CD4-positive, alpha-beta T cell (primary cell): ENCODE results near the gene TOMM7. TPM values are rescaled to one million over a fixed set of nuclear protein-coding genes. Genes with fewer than 3 reads are reported as not detected.

ENCODE experiments used
- ATAC-seq: fragments of 200-7000 bp; cut with Tn5 transposase; one replicate; pipeline ENCODE4 v1.10.0; 2022; ENCODE audit warnings: mild to moderate bottlenecking; ENCODE audit not compliant: poor library complexity
- CTCF ChIA-PET: fragments of 350-600 bp; sonication (Branson Sonifier 250); formaldehyde crosslinking; loops from one replicate; lab custom pipeline; 2021; ENCODE audit warnings: antibody characterized with exemption, inconsistent platforms; lab: Charles Lee
- POLR2A ChIA-PET: fragments of 350-600 bp; sonication (Branson Sonifier 250); formaldehyde crosslinking; loops from one replicate; lab custom pipeline; 2021; ENCODE audit warnings: antibody characterized with exemption, inconsistent platforms; lab: Charles Lee
- DNase-seq, 14 experiments: peaks; one replicate each; pipeline ENCODE4 v3.0.0-alpha.2; 2013 to 2020; ENCODE audit warnings: mixed read lengths in 2 of 14
- H3K27ac ChIP-seq, 2 donors: one replicate each; pipeline versions ENCODE4 v1.5.1 to v1.7.0; 2013; ENCODE audit warnings: low read length in 2 of 2, low read depth in 1 of 2, mild to moderate bottlenecking in 1 of 2
- H3K27me3 ChIP-seq, 2 experiments: 1 replicate in 1 of 2; 2 replicates in 1 of 2; pipeline versions ENCODE4 v1.6.1 to v1.7.0; 2013; ENCODE audit warnings: low read length in 2 of 2, control low read depth in 1 of 2, mild to moderate bottlenecking in 1 of 2, moderate library complexity in 1 of 2; ENCODE audit not compliant: insufficient read depth in 2 of 2, control insufficient read depth in 1 of 2
- H3K36me3 ChIP-seq: one replicate; pipeline ENCODE4 v1.6.1; 2013; ENCODE audit warnings: low read length, control low read depth; ENCODE audit not compliant: insufficient read depth
- H3K4me1 ChIP-seq: one replicate; pipeline ENCODE4 v1.6.1; 2013; ENCODE audit warnings: low read length, control low read depth; ENCODE audit not compliant: insufficient read depth
- H3K4me3 ChIP-seq: one replicate; pipeline ENCODE4 v1.5.1; 2013; ENCODE audit warnings: mild to moderate bottlenecking, low read length, moderate library complexity
- H3K9me3 ChIP-seq, 2 experiments: 1 replicate in 1 of 2; 2 replicates in 1 of 2; pipeline versions ENCODE4 v1.6.1 to v1.7.0; 2013; ENCODE audit warnings: low read length in 2 of 2, mild to moderate bottlenecking in 2 of 2, control low read depth in 1 of 2, moderate library complexity in 1 of 2; ENCODE audit not compliant: control insufficient read depth in 1 of 2, insufficient read depth in 1 of 2
- H3K27ac Mint-ChIP-seq: one replicate; pipeline ENCODE4 v1.8.0; 2020; ENCODE audit warnings: mixed read lengths
- H3K27me3 Mint-ChIP-seq: one replicate; pipeline ENCODE4 v1.8.0; 2021; ENCODE audit warnings: mixed read lengths
- H3K36me3 Mint-ChIP-seq: one replicate; pipeline ENCODE4 v1.8.0; 2021; ENCODE audit warnings: low read depth, mixed read lengths
- H3K4me1 Mint-ChIP-seq: one replicate; pipeline ENCODE4 v1.8.0; 2021; ENCODE audit warnings: low read depth, mixed read lengths
- H3K4me3 Mint-ChIP-seq: one replicate; pipeline ENCODE4 v1.8.0; 2020; ENCODE audit warnings: mild to moderate bottlenecking, mixed read lengths
- H3K9me3 Mint-ChIP-seq: one replicate; pipeline ENCODE4 v1.8.0; 2020; ENCODE audit warnings: mixed read lengths
- CTCF ChIP-seq: fragments of 200-600 bp; IDR thresholded peaks from one replicate; pipeline ENCODE4 v1.8.0; 2022; ENCODE audit warnings: antibody characterized with exemption, mild to moderate bottlenecking
- intact Hi-C, 2 experiments: fragments of 100-400 bp; cut with DNase I in 1 of 2; cut with micrococcal nuclease in 1 of 2; formaldehyde crosslinking; loops; one replicate each; pipeline versions ENCODE4 v1.15.1 to v1.9.0; 2023 to 2025; cut with DNase I, micrococcal nuclease
- total RNA-seq, 174 experiments: library from RNA in 2 of 174; stranded (reverse) in 2 of 174; gene quantifications; one replicate each; pipeline ENCODE4 v1.2.3 and lab custom pipeline; 2021 to 2026

TOMM7 gene
- total RNA-seq, 2 experiments from 2014 or later: 503 to 549 TPM

GRCh38 chr7:22871661-22872060 lies 49.0 kb upstream of the TOMM7 start:
- no peak overlapping the region for H3K27ac ChIP-seq
- no peaks in the 10 kb centered on the region for H3K4me1 ChIP-seq
- CTCF ChIA-PET: interaction anchor here (1.6 kb wide), 1 partner anchor 17 kb away, joined by 4 read pairs; no protein-coding TSS in a partner anchor
- TF ChIP-seq CTCF: no peak
- H3K27me3 ChIP-seq: no peaks in the 10 kb centered on the region
- intact Hi-C loops: no loop called here
- no peaks in the 10 kb centered on the region for H3K27me3 Mint-ChIP-seq
- peaks cover 16% of the 10 kb centered on the region for H3K36me3 Mint-ChIP-seq
- H3K9me3 Mint-ChIP-seq: no peaks in the 10 kb centered on the region
- H3K27ac Mint-ChIP-seq: no peak overlapping the region
- no peak for DNase-seq
- H3K4me3 Mint-ChIP-seq: no peak overlapping the region
- no peak overlapping the region for H3K4me3 ChIP-seq
- ATAC-seq: no peak
- H3K4me1 Mint-ChIP-seq: no peaks in the 10 kb centered on the region
- H3K36me3 ChIP-seq: no peaks in the 10 kb centered on the region
- no peaks in the 10 kb centered on the region for H3K9me3 ChIP-seq
- POLR2A ChIA-PET: no interaction called here

- Histone ChIP-seq H3K27ac (no peak overlapping the region), H3K4me1 (no peaks in the 10 kb centered on the region), H3K9me3 (no peaks in the 10 kb centered on the region), H3K4me3 (no peak overlapping the region), H3K36me3 (no peaks in the 10 kb centered on the region), H3K27me3 (no peaks in the 10 kb centered on the region)
- H3K9me3 Mint-ChIP-seq: no peaks in the 10 kb centered on the region
- no peak overlapping the region for H3K27ac Mint-ChIP-seq
- H3K36me3 Mint-ChIP-seq: peaks cover 21% of the 10 kb centered on the region
- no peak for DNase-seq
- POLR2A ChIA-PET: no interaction called here
- H3K27me3 Mint-ChIP-seq: no peaks in the 10 kb centered on the region
- no peak for TF ChIP-seq CTCF
- H3K4me3 Mint-ChIP-seq: no peak overlapping the region
- ATAC-seq: no peak
- intact Hi-C loops: no loop called here
- H3K4me1 Mint-ChIP-seq: no peaks in the 10 kb centered on the region
- CTCF ChIA-PET: interaction anchor here (2.4 kb wide), 1 partner anchor 9 kb away, joined by 7 read pairs; no protein-coding TSS in a partner anchor
Measured at GRCh38 chr7:22868509-22868908, 45.9 kb upstream of the TOMM7 start.

GRCh38 chr7:22867589-22867988 lies 44.9 kb upstream of the TOMM7 start:
- H3K4me3 ChIP-seq: no peak overlapping the region
- no peak overlapping the region for H3K27ac ChIP-seq
- no peak overlapping the region for H3K4me3 Mint-ChIP-seq
- H3K27ac Mint-ChIP-seq: no peak overlapping the region
- no peaks in the 10 kb centered on the region for H3K4me1 Mint-ChIP-seq
- H3K27me3 Mint-ChIP-seq: no peaks in the 10 kb centered on the region
- ChIA-PET CTCF (interaction anchor here (2.4 kb wide), 1 partner anchor 10 kb away, joined by 7 read pairs; no protein-coding TSS in a partner anchor), POLR2A (no interaction called here)
- no peaks in the 10 kb centered on the region for H3K27me3 ChIP-seq
- no peaks in the 10 kb centered on the region for H3K9me3 ChIP-seq
- TF ChIP-seq CTCF: no peak
- H3K36me3 Mint-ChIP-seq: peaks cover 21% of the 10 kb centered on the region
- no peaks in the 10 kb centered on the region for H3K9me3 Mint-ChIP-seq
- no peak for ATAC-seq
- H3K4me1 ChIP-seq: no peaks in the 10 kb centered on the region
- no peaks in the 10 kb centered on the region for H3K36me3 ChIP-seq
- DNase-seq: no peak
- intact Hi-C loops: no loop called here
